ENCODE results near the gene GLG1.
"Not testable (repeated sequence)": the region's sequence is repeated elsewhere in the genome, so short reads cannot be mapped to it uniquely, and the experiment has no call there.

Gene GLG1

GRCh38 chr16:74606521-74607309 is at the start of gene GLG1:
Gene GLG1, minus strand, starts transcription at chr16:74607114. Its CDS starts 20 bp downstream, at chr16:74607094.
- peak; percentile 86 for DNase-seq

GRCh38 chr16:74654536-74655050 is 47.7 kb upstream of the GLG1 start:
- DNase-seq = no peak

- not testable (repeated sequence) for DNase-seq
Measured at GRCh38 chr16:74652883-74653282, 46.0 kb upstream of the GLG1 start.

DNA sequence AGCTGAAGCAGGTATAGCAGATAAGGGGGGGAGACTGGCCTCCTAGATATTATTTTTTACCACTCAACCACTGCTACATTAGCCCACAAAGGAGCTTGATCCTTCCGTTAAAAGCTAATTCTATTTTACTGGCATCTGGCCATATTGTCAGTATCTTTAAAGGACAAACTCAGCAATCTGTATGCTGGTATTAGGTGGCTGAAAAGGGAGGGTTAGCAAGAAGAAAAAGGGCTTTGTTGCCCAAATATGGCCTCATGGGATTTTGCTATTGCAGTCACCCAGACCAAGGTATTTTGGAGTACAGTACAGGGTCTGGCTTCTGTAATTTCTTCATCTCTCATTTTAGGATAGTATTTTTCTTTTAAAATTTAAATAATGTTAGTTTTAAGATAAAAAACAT is 45.3 kb upstream of the GLG1 start:
- no peak for DNase-seq

GRCh38 chr16:74651841-74652240 is 44.9 kb upstream of the GLG1 start:
- no peak for DNase-seq

GRCh38 chr16:74650966-74651567 is 44.2 kb upstream of the GLG1 start:
- DNase-seq = no peak

- DNase-seq = no peak
Measured at GRCh38 chr16:74649839-74650504, 43.1 kb upstream of the GLG1 start.

GRCh38 chr16:74641969-74642368 is 35.1 kb upstream of the GLG1 start:
- no peak for DNase-seq

- no peak for DNase-seq
Measured at GRCh38 chr16:74637742-74638453, 31.0 kb upstream of the GLG1 start.

DNA sequence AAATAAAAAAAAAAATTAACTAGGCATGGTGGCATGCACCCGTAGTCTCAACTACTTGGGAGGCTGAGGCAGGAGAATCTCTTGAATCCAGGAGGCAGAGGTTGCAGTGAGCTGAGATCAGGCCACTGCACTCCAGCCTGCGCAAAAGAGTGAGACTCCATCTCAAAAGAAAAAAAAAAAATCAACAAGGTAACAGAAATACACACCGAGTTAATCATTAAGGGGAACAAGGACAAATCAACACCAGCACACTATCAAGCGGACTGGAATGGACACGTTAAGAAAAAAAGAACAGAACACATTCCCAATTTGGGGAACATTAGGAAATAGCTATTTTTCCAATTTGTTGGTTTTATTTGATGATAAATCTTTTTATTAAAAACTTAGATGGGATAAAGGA is 28.4 kb upstream of the GLG1 start:
- DNase-seq = no peak

GRCh38 chr16:74633686-74634085 is 26.8 kb upstream of the GLG1 start:
- DNase-seq = peak; percentile 33

- no peak for DNase-seq
Measured at GRCh38 chr16:74627506-74628220, 20.7 kb upstream of the GLG1 start.

GRCh38 chr16:74626741-74627416 is 20.0 kb upstream of the GLG1 start:
- no peak for DNase-seq

GRCh38 chr16:74625500-74626350 is 18.8 kb upstream of the GLG1 start:
- DNase-seq = no peak

DNA sequence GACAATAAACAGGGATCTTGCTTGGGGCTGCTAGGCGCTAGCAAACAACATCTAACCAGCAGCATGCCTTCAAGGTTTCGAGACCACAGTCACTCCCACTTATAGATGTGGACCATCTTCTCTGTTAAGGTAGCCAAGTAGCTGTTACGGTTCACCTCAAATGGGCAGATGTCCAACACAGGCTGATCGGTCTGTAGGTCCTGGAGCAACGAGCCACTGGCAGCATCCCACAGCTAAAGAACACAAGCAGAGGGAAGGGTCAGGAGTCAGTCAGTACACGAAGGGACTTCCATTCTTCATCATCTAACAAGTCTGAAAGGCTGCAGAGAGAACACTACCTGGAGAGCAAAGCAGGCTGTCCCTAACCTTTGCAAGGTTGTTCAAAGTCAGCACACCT is 16.9 kb upstream of the GLG1 start:
- no peak for DNase-seq

DNA sequence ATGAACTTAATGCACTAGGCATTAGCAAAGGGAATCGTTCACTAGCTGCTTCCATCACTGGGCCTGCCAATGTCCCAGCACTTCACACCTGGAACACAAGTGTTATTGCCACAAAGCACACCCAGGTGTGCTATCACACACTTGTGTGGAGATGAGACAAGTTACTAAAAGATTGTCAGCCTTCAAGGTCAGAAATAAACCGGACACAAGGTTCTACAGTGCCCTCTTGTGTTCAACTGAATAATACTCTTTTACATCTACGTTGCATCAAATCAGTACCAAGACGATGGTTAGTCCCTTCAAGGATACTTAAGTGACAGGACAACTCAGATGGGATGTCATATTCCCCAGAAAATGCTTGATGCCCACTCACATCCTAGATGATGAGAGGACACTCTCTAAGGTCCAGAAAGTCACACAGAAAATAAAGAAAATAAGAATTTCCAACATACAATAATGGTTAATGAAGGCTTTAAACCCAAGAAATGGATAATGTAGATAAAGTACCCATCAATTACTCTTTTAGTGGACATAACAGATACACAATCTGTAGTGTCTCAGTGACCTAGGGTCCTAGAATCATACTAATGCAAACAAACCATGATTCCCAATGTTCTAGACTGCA is 16.4 kb upstream of the GLG1 start:
- DNase-seq = no peak

DNA sequence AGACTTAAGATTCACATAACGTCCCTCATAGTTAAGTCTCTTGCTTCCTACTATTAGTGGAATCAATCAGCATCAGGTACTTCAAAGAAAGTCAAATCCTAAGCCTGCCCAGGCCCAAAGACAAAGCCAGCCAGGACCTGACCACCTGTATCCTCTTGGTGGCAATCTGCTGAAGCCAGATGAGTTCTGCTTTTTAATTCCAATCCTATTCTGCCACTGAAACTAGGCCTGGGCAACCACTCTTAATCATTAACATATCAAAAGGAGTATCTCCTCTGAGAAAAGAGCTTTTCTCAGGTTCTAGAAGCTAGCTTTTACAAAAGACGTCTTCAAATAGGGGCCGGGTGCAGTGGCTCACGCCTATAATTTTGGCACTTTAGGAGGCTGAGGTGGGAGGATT is 15.1 kb upstream of the GLG1 start:
- DNase-seq = no peak

GRCh38 chr16:74617206-74617788 is 10.4 kb upstream of the GLG1 start:
- DNase-seq = no peak

DNA sequence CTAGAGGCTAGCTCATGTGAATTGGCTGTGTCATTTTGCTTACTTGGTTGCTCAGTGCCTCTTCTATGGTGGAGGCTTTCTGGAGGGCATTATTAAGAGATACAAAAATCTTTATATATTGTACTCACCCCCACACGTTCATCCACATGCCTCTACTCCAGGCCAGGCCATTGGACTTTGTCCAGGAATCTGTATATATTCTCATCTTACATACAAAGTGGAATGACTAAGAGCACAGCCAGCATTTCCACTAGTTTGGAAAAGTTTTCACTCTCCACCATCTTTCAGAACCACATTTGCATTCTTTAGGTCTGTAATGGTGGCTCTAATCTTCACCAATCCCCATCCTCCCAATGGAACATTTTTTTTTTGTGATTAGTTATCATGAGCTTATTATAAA is 4.8 kb upstream of the GLG1 start:
- DNase-seq = peak; percentile 36

GRCh38 chr16:74608944-74609343 is 2.0 kb upstream of the GLG1 start:
- no peak for DNase-seq

Data from NCI-H226 (cell line).